NCI-H1436 treated with DMSO at 0.1 percent for 48 hours (cell line): ENCODE results near the gene PUM2.

Experiments
- DNase-seq: peaks from one replicate; lab custom pipeline; 2025; lab: John Stamatoyannopoulos, UW

PUM2 gene

DNA sequence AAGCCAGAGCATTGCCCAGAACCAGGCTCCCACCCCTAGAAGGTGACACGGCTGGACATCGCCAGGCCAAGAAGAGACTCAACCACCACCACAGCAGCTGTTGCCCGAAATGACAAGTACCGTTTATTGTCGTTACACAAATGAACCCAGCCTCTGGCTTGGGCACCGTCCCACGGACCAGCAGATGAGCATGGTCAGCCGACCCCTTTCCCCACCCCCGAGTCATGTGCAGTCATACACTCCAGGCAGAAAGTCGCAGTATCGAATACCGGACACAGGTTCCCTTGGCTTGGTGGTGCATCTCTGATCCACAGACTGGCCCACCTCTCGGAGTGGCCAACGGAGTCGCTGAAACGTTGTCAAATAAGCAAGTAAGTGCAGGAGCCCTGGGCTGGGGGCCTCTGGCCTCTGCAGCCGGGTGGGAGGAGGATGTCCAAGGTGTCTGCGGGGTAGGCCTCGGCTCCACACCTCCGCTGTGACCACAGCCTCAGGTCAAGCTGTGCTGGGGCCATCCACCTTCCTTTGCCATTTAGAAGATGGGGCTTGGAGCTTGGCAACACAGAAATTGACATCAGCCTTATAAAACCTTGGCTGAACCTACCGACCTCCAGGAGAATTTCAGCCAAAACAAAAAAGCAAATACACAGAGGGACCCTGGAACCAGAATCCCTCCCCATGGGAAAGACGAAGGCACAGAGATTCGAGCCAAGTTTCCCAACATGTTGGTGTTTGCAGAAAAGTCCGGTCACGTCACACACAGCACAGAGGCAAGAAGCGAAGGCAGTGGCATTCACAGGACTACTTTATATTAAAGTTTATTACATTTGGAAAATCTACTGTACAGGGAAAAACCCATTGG lies 149.7 kb downstream of the PUM2 start:
- no peak for DNase-seq

DNA sequence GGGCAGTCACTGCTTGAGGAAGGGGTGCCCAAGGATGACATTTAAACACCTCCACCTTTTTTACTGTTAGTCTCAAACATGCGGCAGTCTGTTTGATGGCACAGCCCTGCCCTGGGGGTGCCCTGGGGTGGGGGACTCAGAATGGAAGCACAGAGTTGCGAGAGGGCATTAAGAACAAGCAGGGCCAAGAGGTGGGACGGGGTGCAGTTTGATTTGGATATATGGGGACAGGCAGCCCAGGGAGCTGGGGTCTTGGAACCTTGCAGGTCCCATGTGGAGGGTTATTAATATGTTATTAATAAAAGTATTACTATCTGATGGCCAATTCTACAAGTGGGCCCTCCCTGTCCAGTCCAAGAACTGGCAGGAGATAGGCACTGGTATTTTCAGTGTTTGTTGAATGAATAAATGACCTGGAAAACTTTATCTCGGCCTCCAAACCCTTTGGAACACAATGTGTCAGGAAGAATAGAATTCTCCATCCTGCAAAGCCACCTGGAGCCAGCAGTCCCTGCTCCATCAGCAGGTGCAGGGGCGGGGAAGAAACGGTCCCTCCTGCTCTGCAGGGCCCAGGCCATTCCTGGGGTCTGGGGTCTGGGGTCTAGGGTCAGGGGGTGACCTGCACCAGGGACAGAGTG lies 150.9 kb downstream of the PUM2 start:
- DNase-seq: no peak

GRCh38 chr2:20198796-20199632 lies 151.6 kb downstream of the PUM2 start:
- DNase-seq: no peak
